GM18909 (cell line): ENCODE results near the gene PNPLA6.

ENCODE experiments used
- ATAC-seq: cut with Tn5 transposase; IDR thresholded peaks from one replicate; pipeline ENCODE4 v1.9.1; 2021; ENCODE audit warnings: mild to moderate bottlenecking; ENCODE audit not compliant: unreplicated experiment, poor library complexity

The PNPLA6 gene

DNA sequence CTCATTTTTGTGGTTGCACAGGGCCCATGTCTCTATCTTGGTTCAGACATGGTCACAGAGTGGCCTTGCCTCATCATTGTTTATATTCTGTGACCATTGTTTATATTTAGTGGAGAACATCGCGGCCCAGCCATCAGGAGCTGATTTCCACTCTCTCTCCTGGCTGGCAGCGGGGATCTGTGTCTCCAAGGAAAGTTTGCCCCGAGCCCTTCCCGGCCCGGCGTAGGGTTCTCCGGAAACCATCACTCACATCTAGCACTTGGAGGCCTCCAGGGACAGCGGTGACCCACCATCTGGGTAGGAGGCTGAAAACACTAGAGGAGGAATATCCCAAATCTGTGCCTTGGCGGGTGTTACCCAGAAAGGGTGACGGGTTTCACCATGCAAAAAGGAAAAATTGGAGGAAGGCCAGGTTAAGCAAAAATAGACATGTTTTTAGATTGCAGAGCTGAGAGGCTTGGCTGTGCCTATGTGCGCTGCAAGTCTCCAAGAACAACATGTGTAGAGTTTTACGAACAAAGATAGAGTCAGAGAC lies 20.3 kb upstream of the PNPLA6 start:
- no peak for ATAC-seq

DNA sequence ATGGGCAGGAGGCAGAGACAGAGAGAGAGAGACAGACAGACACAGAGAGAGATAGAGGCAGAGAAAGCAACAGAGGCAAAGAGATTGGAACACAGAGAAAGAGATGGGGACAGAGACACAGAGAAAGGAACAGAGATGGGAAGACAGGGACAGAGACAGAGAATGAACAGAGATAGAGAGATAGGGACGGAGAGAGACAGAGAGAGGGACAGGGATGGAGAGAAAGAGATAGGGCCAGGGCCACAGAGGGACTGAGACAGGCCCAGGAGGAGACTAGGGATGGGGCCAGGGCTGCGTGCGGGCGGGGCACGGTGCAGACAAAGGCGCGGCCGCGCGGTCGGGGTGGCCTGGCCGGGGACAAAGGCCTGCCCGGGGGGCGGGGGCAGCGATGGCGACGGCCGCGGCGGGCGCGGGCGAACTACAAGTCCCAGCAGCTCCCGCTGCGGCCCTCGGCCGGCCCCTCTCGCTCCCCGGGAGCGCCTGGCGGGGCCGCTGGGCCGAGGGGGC lies 19.8 kb upstream of the PNPLA6 start, which contains the start of gene ZNF358:
TSS of gene ZNF358 (plus strand) at position 459 of the 507 bp plus-strand sequence. CDS start 3,140 bp downstream, outside the sequence.
- no peak for ATAC-seq

DNA sequence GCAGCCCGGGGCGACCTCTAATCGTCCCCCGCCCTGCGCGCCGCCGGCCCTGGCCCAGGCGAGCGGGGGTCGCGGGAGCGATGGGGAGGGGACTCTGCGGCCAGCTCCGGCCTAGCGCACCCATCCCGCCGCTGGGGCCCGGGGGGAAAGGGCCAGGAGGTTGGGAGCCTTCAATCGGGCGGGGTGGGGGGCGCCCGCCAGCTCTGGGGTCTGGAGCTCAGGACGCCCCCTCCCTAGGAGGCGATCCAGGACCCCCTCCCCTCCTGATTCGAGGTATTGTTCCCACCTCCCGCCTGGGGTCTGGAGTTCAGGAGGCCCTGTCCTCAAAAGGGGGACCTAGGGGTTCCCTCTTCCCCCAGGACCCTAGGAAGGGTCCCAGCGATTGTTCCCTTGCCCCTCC lies 19.2 kb upstream of the PNPLA6 start:
- no peak for ATAC-seq

DNA sequence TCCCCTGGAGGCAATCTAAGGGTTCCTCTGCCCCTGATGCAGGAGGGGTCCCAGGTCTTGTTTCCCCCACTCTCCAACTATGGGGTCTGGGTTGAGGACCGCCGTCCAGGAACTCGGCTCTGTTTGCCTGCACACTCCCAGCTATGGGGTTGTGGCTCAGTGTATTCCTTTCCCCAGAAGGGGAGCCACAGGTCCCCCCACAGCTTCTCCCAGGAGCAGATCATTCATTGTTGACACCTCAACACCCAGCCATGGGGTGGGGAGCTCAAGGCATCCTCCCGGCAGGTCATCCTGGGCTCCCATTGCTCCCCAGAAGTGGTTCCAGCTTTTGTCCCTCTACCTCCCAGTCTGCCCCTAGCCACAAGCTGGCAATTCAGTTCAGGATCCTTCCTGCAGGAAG lies 18.6 kb upstream of the PNPLA6 start:
- ATAC-seq = no peak

DNA sequence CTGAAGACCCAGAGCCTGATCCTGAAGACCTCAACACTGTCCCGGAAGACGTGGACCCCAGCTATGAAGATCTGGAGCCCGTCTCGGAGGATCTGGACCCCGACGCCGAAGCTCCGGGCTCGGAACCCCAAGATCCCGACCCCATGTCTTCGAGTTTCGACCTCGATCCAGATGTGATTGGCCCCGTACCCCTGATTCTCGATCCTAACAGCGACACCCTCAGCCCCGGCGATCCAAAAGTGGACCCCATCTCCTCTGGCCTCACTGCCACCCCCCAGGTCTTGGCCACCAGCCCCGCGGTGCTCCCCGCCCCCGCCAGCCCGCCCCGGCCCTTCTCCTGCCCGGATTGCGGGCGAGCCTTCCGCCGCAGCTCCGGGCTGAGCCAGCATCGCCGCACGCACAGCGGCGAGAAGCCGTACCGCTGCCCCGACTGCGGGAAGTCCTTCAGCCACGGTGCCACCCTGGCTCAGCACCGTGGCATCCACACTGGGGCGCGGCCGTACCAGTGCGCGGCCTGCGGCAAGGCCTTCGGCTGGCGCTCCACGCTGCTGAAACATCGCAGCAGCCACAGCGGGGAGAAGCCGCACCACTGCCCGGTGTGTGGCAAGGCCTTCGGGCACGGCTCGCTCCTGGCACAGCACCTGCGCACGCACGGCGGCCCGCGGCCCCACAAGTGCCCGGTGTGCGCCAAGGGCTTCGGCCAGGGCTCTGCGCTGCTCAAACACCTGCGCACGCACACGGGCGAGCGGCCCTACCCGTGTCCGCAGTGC lies 16.0 kb upstream of the PNPLA6 start:
- ATAC-seq = no peak

DNA sequence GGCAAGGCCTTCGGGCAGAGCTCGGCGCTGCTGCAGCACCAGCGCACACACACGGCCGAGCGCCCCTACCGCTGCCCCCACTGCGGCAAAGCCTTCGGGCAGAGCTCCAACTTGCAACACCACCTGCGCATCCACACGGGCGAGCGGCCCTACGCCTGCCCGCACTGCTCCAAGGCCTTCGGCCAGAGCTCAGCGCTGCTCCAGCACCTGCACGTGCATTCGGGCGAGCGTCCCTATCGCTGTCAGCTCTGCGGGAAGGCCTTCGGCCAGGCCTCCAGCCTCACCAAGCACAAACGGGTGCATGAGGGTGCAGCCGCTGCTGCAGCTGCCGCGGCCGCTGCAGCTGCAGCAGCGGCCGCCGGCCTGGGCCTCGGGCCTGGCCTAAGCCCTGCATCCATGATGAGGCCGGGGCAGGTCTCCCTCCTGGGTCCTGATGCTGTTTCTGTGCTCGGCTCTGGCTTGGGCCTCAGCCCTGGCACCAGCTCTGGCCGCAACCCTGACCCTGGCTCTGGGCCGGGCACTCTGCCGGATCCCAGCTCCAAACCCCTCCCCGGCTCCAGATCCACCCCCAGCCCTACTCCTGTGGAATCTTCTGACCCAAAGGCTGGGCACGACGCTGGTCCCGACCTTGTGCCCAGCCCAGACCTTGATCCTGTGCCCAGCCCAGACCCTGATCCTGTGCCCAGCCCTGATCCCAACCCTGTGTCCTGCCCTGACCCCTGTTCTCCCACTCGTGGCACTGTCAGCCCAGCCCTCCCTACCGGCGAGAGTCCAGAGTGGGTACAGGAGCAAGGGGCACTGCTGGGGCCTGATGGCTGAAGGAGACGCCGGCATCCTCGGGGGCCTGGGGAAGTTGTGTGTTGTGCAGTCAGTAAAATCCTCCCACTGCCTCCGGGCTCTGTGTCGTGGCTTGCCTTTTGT lies 15.1 kb upstream of the PNPLA6 start:
- no peak for ATAC-seq

DNA sequence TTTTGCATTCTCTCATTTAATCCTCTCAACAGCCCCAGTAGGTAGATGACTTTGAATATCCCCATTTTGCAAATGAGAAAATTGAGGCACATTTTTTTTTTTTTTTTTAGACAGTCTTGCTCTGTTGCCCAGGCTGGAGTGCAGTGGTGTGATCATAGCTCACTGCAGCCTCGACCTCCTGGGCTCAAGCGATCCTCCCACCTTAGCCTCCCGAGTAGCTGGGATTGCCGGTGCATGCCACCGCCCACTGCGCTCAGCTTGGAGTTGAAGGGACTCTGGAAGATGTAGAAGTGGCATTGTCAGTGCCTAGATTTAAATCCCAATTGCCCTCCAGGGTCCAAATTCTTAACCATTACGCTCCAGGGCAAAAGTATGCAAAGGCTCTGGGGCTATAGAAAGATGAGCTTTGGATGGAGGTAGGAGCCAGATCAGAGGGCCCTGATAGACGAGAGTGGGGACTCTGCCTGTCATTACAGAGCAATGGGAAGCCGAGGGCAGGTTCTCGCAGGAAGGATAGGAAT lies 13.9 kb upstream of the PNPLA6 start:
- no peak for ATAC-seq

DNA sequence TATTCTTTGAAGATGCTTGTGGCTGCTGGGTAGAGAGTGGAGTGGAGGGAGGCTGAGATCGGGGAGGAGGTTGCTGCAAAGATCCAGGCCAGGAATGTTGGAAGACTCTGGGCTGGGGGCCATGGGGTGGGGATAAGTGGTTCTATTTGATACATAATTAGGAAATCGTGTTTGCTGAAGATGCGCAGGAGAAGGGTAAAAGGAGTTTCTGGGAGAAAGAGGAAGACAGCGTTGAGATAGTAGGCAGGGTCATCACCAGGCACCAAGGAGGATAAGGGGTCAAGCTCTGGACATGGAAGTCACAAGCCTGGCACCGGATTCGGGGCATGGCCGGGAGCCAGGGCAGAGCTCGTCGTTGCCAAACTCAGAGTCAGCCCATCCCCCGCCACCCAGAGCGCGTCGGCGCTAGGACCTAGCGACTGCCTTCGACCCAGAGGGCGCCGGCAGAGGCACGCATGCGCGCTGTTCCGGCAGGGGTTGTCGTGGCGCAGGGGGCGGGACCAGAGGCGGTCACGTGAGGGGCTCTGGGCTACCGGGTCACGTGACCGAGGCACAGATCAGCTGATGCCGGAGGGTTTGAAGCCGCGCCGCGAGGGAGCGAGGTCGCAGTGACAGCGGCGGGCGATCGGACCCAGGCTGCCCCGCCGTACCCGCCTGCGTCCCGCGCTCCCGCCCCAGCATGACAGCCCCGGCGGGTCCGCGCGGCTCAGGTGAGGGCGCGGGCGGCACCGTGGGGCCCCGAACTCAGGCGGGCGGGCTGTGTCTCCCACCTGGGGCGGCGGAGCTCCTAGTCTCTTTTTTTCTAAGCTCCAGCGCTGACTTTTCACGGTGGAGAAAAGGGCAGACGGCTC lies 13.2 kb upstream of the PNPLA6 start, which contains the start of gene MCOLN1:
TSS of gene MCOLN1 (plus strand) at position 553 of the 851 bp plus-strand sequence. CDS start at position 680, 127 bp downstream.
- peak; percentile 85 for ATAC-seq

DNA sequence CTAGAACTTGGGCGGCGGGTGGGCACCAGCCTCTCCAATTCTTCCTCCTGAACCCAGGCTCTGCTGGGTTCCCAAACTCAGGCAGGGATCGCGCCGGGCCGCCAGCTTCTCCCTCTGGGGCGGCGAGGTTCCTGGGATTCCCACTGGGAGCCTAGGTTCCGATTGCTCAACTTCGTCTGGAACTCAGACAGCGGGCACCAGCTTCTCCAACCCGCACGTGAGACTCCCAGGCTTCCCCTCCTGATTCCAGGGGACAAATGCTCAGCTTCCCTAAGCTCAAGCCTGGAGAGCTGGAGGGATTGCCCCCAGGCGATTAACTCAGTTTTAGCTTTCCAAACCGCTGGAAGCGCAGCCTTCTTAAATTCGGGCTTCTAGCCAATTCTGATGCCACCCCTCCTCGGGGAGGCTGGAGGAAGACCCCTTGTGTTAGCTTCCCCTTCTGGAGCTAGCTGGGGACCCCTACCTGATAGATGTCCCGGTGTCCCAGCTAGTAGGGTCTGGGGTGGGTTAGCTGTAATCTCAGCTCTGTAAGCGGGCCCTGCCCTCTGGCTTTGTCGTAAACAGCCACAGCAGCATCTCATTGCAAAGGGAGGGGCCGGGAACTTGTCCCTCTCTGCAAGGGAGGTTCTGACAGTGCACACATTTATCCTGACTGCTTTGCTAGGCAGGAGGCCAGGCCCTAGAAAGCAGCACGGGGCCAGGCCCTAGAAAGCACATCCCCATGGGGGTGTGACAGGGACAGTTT lies 12.4 kb upstream of the PNPLA6 start:
- peak; percentile 3 for ATAC-seq

DNA sequence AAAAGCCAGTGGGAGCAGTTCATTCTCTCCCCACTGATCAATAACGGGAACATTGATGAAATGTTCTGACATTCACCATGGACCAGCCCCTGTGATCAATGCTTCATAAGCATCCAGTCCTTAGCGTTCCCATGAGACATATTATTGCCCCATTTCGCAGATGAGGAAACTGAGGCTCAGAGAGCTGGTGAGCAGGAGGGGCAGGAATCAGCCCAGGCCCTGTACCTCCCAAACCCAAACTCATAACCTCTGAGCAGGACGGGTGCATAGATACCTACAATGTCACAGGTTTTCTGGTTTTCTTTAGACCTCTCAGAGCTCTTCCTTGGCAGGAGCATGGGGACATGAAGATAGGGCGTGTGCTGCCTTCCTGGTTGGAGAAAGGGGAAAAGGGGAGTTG lies 11.0 kb upstream of the PNPLA6 start:
- no peak for ATAC-seq

DNA sequence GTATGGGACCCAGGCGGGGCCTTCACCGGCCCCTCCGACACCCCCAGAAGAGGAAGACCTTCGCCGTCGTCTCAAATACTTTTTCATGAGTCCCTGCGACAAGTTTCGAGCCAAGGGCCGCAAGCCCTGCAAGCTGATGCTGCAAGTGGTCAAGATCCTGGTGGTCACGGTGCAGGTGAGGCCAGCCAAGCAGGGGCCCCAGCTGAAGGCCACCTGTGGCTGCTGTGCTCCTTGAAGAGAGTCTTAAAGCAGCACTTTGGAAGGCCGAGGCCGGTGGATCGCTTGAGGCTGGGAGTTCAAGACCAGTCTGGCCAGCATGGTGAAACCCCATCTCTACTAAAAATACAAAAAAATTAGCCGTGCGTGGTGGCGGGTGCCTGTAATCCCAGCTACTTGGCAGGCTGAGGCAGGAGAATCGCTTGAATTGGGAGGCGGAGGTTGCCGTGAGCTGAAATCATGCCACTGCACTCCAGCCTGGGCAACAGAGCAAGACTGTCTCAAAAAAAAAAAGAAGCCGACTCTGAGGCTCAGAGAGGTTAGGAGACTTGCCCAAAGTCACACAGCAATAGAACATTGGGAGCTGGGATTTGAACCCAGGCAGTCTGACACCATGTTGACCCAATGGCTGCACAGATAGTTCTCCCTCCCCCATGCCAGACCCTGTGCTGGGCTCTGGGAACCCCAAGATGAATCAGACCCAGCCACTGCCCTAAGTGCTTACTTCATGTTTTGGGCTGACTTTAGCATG lies 10.4 kb upstream of the PNPLA6 start:
- no peak for ATAC-seq

DNA sequence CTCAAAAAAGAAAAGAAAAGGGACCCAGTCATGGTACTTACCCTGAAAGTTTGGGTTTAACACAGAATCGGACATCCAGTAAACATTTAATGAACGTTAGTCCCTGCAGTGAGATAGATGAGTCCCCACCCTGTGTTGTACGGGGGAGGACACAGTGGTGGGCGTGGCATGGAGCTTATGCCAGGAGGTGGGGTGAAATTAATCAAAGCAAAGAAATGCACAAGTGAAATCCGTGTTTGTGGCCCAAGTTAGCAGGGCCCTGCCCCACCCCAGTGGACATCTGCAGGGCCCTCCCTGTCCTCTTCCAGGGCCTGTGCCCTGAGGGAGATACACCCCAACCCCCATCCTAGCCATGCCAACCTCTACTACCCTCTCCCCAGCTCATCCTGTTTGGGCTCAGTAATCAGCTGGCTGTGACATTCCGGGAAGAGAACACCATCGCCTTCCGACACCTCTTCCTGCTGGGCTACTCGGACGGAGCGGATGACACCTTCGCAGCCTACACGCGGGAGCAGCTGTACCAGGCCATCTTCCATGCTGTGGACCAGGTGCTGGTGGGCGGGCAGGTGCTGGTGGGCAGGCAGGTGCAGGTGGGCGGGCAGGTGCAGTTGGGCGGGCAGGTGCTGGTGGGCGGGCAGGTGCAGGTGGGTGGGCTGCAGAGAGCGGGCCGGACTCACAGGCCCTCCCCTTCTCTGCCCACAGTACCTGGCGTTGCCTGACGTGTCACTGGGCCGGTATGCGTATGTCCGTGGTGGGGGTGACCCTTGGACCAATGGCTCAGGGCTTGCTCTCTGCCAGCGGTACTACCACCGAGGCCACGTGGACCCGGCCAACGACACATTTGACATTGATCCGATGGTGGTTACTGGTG lies 9.2 kb upstream of the PNPLA6 start:
- no peak for ATAC-seq

DNA sequence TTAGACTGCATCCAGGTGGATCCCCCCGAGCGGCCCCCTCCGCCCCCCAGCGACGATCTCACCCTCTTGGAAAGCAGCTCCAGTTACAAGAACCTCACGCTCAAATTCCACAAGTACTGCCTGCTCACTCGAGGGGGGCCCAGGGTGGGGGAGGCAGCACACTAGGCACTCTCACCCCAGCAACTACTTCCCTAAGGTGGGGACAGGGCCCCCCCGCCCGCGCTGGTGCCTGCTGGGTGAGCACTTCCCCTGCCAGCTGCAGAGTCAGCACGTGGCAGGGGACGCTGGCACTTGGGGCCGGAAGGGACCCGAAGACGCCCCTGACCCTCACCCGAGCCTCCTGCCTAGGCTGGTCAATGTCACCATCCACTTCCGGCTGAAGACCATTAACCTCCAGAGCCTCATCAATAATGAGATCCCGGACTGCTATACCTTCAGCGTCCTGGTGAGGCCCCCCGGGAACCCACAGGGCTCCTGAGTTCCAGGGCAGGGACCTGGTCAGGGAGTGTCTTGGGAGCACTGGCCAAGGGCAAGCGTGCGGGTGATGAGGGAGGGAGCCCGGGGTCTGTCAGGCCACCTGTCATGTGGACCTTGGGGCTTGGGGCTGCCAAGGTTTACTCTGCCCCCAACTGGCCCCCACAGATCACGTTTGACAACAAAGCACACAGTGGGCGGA lies 7.9 kb upstream of the PNPLA6 start:
- no peak for ATAC-seq

DNA sequence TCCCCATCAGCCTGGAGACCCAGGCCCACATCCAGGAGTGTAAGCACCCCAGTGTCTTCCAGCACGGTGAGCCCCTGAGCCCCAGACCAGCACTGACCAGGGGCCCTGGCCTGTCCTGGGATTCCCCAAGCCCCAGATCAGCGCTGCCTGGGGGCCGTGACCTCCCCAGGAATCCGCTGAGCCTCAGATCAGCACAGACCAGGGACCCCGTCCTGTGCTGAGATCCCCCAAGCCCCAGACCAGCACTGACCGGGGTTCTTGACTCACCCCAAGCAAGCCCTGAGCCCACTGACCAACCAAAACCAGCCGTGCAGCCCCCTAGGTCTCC lies 7.4 kb upstream of the PNPLA6 start:
- no peak for ATAC-seq

DNA sequence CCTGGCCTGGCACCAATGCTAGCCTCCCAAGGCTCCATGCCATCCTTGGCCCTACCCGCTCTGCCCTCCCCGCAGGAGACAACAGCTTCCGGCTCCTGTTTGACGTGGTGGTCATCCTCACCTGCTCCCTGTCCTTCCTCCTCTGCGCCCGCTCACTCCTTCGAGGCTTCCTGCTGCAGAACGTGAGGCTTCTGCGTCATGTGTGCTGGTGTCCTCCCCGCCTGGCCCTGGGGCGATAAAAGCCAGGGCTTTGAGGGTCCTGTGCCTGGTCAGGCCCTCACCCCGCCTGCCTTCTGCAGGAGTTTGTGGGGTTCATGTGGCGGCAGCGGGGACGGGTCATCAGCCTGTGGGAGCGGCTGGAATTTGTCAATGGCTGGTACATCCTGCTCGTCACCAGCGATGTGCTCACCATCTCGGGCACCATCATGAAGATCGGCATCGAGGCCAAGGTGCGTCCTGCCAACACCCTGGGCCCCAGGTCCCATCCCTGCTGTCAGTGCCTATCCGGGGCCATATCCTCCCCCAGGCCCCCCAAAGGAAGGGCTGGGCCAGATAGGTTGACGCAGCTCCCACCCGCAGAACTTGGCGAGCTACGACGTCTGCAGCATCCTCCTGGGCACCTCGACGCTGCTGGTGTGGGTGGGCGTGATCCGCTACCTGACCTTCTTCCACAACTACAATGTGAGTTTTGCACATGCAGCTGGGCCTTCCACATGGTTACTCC lies 6.8 kb upstream of the PNPLA6 start:
- ATAC-seq = no peak

DNA sequence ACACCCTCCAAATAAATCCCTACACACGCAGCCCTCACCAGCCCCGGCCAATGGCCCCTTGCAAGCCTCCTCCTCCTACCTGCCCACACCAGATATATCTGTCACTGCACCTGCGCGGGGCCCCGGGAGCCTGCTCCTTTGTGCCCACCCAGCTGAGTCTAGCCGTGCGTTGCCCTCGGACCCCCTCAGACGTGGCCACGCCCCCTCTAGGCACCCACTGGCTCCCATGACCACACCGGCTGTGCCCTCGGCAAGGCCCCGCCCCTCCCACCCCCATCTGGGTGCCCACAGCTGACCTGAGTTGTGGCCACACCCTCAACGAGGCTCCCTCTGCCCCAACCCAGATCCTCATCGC lies 6.3 kb upstream of the PNPLA6 start:
- ATAC-seq = no peak
